ENCODE measurements around the gene FBLN7. TPM values are rescaled to one million over a fixed set of nuclear protein-coding genes. Genes with fewer than 3 reads are reported as not detected.

Gene FBLN7
- total and polyA plus RNA-seq, 4 donors, result 0.77 to 7.0 (median 1.9) TPM

GRCh38 chr2:112140205-112140802 lies 2.1 kb downstream of the FBLN7 start:
- H3K9ac ChIP-seq (ENCODE audit: insufficient read depth in 1 of 2, low read length in 2 of 2), result no peak overlapping the region
- no peak for TF ChIP-seq CTCF (IDR thresholded peaks at IDR 0.05; ENCODE audit: control extremely low read depth, extremely low read depth)
- no peak overlapping the region for H3K27ac ChIP-seq (ENCODE audit: low read depth in 1 of 2, low read length in 1 of 2)
- ATAC-seq (ENCODE audit: insufficient read depth, low FRiP score) (no peak), DNase-seq (peak in 2 of 3 donors; percentile 16 to 22)
- no peak overlapping the region for H3K4me3 ChIP-seq
- no peaks in the 10 kb centered on the region for H3K9me3 ChIP-seq (ENCODE audit: control insufficient read depth in 4 of 4, insufficient read depth in 3 of 4, low read length in 3 of 4)
- peaks cover 0 to 6% (median 3%) of the 10 kb centered on the region in 5 donors for H3K4me1 ChIP-seq (ENCODE audit: control insufficient read depth in 5 of 5, insufficient read depth in 5 of 5, low read length in 5 of 5)
- H3K36me3 ChIP-seq (ENCODE audit: control insufficient read depth in 4 of 4, insufficient read depth in 4 of 4, low read length in 4 of 4), result no peaks in the 10 kb centered on the region
- WGBS, 2 donors, result 17 to 21% methylated on average over 29 to 30 of the region's 30 CpGs
- H3K27me3 ChIP-seq (ENCODE audit: control insufficient read depth in 3 of 3, insufficient read depth in 3 of 3, low read length in 2 of 3), result peaks cover 0 to 12% (median 0%) of the 10 kb centered on the region in 3 donors

- Histone ChIP-seq H3K9ac (ENCODE audit: insufficient read depth in 1 of 2, low read length in 2 of 2) (no peak overlapping the region), H3K4me3 (no peak overlapping the region), H3K36me3 (ENCODE audit: control insufficient read depth in 4 of 4, insufficient read depth in 4 of 4, low read length in 4 of 4) (no peaks in the 10 kb centered on the region), H3K27ac (ENCODE audit: low read depth in 1 of 2, low read length in 1 of 2) (no peak overlapping the region), H3K4me1 (ENCODE audit: control insufficient read depth in 5 of 5, insufficient read depth in 5 of 5, low read length in 5 of 5) (peaks cover 0 to 6% (median 3%) of the 10 kb centered on the region in 5 donors), H3K9me3 (ENCODE audit: control insufficient read depth in 4 of 4, insufficient read depth in 3 of 4, low read length in 3 of 4) (no peaks in the 10 kb centered on the region), H3K27me3 (ENCODE audit: control insufficient read depth in 3 of 3, insufficient read depth in 3 of 3, low read length in 2 of 3) (peaks cover 0 to 12% (median 0%) of the 10 kb centered on the region in 3 donors)
- TF ChIP-seq CTCF (IDR thresholded peaks at IDR 0.05; ENCODE audit: control extremely low read depth, extremely low read depth), result no peak
- WGBS, 2 donors, result 85 to 87% methylated on average over 20 of the region's 20 CpGs
- DNase-seq, result no peak
- ATAC-seq (ENCODE audit: insufficient read depth, low FRiP score), result no peak
Observed at GRCh38 chr2:112140899-112141625, 2.9 kb downstream of the FBLN7 start.

DNA sequence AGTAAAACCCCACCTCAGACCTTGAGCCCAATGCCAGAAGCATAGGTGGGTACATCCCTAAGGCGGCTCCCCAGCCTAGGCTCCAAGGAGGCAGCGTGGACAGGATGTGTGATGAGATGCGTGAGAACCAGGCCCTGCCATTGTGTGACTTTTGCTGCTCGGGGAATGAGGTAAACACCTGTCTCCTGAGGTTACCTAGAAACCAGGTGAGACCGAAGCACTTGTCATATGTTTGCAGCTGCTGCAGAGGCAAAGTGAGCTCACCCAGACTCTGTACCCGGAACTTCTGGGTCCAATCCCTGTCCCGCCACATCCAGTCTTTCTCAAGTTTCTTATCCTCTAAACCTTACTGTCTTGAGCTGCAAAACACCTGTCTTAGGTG lies 3.4 kb downstream of the FBLN7 start:
- peaks cover 0 to 12% (median 0%) of the 10 kb centered on the region in 3 donors for H3K27me3 ChIP-seq (ENCODE audit: control insufficient read depth in 3 of 3, insufficient read depth in 3 of 3, low read length in 2 of 3)
- H3K4me1 ChIP-seq (ENCODE audit: control insufficient read depth in 5 of 5, insufficient read depth in 5 of 5, low read length in 5 of 5), result peaks cover 0 to 6% (median 3%) of the 10 kb centered on the region in 5 donors
- no peak for TF ChIP-seq CTCF (IDR thresholded peaks at IDR 0.05; ENCODE audit: control extremely low read depth, extremely low read depth)
- no peak overlapping the region for H3K9ac ChIP-seq (ENCODE audit: insufficient read depth in 1 of 2, low read length in 2 of 2)
- DNase-seq, result no peak
- H3K9me3 ChIP-seq (ENCODE audit: control insufficient read depth in 4 of 4, insufficient read depth in 3 of 4, low read length in 3 of 4), result no peaks in the 10 kb centered on the region
- no peaks in the 10 kb centered on the region for H3K36me3 ChIP-seq (ENCODE audit: control insufficient read depth in 4 of 4, insufficient read depth in 4 of 4, low read length in 4 of 4)
- no peak overlapping the region for H3K27ac ChIP-seq (ENCODE audit: low read depth in 1 of 2, low read length in 1 of 2)
- H3K4me3 ChIP-seq, result no peak overlapping the region
- WGBS, 2 donors, result 78 to 79% methylated on average over 7 of the region's 7 CpGs
- ATAC-seq (ENCODE audit: insufficient read depth, low FRiP score), result no peak
